Left colon (tissue), 2 donors: ENCODE results near the gene TSPAN17. TPM values are rescaled to one million over a fixed set of nuclear protein-coding genes. Genes with fewer than 3 reads are reported as not detected.
A peak's percentile ranks its signal among the peaks of the same experiment; 100 is the strongest.

Experiments
- ATAC-seq: fragments of 200-7000 bp; cut with Tn5 transposase; one replicate; pipeline ENCODE4 v1.9.1; 2020; ENCODE audit warnings: mild to moderate bottlenecking, moderate library complexity
- DNase-seq, 2 donors: peaks; one replicate each; pipeline ENCODE4 v3.0.0-alpha.2; 2020
- intact Hi-C, 2 donors: fragments of 100-400 bp; cut with DNase I in 1 of 2; cut with micrococcal nuclease in 1 of 2; formaldehyde crosslinking; loops; one replicate each; pipeline versions ENCODE4 v1.11.2 to v1.14.0; 2022; cut with DNase I, micrococcal nuclease
- total RNA-seq, 2 donors: library from RNA; stranded (reverse); fragmentation: NEBNext Ultra II Directional; extraction: Animal tissue kit (Norgen Biotek cat#: 25700); gene quantifications; one replicate each; pipeline ENCODE4 v1.2.1, GENCODE V29; 2021
- donor health status: DM: no; HTN: no; CAD: no.
- donor health status: DM: yes; HTN: yes; CAD: no.

TSPAN17 gene
- total RNA-seq, 2 donors from 2014 or later: 34.8 to 37.2 TPM

- intact Hi-C loops: no loop called here
- DNase-seq (no peak), ATAC-seq (no peak)
Observed at GRCh38 chr5:176636426-176636825, 10.9 kb upstream of the TSPAN17 start.

- intact Hi-C loops: no loop called here
- ATAC-seq (no peak), DNase-seq (no peak)
Observed at GRCh38 chr5:176637556-176637955, 9.7 kb upstream of the TSPAN17 start.

- ATAC-seq (no peak), DNase-seq (no peak)
- intact Hi-C loops: no loop called here
Observed at GRCh38 chr5:176638437-176638836, 8.8 kb upstream of the TSPAN17 start.

GRCh38 chr5:176639208-176639607 is 8.1 kb upstream of the TSPAN17 start:
- ATAC-seq (no peak), DNase-seq (no peak)
- intact Hi-C loops: no loop called here

- DNase-seq: peak in 1 of 2 donors; percentile 45
- no peak for ATAC-seq
- intact Hi-C loops: loop anchor here in 1 of 2 donors (10.0 kb wide), 1 partner anchor 225 kb away; the partner anchor contains the start of gene CLTB
Observed at GRCh38 chr5:176639981-176640380, 7.3 kb upstream of the TSPAN17 start.

GRCh38 chr5:176640616-176641015 is 6.7 kb upstream of the TSPAN17 start:
- ATAC-seq (no peak), DNase-seq (no peak)
- intact Hi-C loops: loop anchor here in 1 of 2 donors (10.0 kb wide), 1 partner anchor 226 kb away; the partner anchor contains the start of gene CLTB

GRCh38 chr5:176642675-176643490 is 4.4 kb upstream of the TSPAN17 start:
- ATAC-seq (no peak), DNase-seq (no peak)
- intact Hi-C loops: loop anchor here in 1 of 2 donors (10.0 kb wide), 1 partner anchor 228 kb away; the partner anchor contains the start of gene CLTB

GRCh38 chr5:176643491-176644219 is 3.6 kb upstream of the TSPAN17 start:
- DNase-seq (no peak), ATAC-seq (no peak)
- intact Hi-C loops: loop anchor here in 1 of 2 donors (10.0 kb wide), 1 partner anchor 229 kb away; the partner anchor contains the start of gene CLTB

DNA sequence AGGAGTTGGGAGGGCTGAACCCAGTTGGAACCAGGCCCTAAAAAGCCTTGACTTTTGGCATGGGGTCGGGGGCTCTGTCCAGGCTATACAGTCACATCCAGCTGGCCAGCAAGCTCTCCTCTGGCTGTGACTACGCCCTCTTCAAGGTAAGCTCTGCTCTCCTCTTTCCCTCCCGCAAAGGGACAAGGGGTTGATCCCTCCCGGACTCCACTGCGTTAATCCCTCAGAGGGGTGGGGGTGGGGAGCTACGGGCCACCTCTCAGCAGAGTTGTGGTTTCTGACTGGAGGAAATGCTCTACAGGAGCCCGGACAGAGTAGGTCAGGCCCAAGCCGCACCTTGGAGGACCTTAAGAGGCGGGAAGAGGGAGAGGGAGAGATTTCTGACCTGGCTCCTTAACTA is 3.0 kb upstream of the TSPAN17 start:
- DNase-seq: no peak
- intact Hi-C loops: loop anchor here in 1 of 2 donors (10.0 kb wide), 1 partner anchor 229 kb away; the partner anchor contains the start of gene CLTB

GRCh38 chr5:176644878-176645670 is 2.2 kb upstream of the TSPAN17 start:
- ATAC-seq: no peak

More for the DNA sequence above, 3.0 kb upstream of the TSPAN17 start:
- no peak for ATAC-seq

GRCh38 chr5:176646049-176646706 is 1.1 kb upstream of the TSPAN17 start:
- no peak for DNase-seq
- no peak for ATAC-seq
- intact Hi-C loops: loop anchor here in 1 of 2 donors (10.0 kb wide), 1 partner anchor 231 kb away; the partner anchor contains the start of gene CLTB

More at GRCh38 chr5:176644878-176645670, 2.2 kb upstream of the TSPAN17 start:
- no peak for DNase-seq
- intact Hi-C loops: loop anchor here in 1 of 2 donors (10.0 kb wide), 1 partner anchor 230 kb away; the partner anchor contains the start of gene CLTB

DNA sequence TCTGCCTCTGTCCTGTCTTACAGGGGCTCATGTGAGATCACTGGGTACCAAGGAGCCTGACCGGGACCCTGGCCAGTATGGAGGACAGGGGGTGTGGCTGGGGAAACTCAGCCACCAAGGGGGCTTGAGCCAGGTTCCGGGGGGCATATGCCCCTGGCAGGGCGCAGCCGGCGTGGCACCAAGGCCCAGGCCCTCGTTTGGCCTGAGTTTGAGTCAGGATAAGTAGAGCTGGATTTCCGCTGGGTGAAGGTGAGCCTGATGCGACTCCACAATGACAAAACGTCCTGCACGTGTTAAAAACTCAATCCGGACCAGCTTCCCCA is 616 bp upstream of the TSPAN17 start:
- DNase-seq: no peak
- no peak for ATAC-seq
- intact Hi-C loops: loop anchor here in 1 of 2 donors (10.0 kb wide), 1 partner anchor 232 kb away; the partner anchor contains the start of gene CLTB

GRCh38 chr5:176647843-176648473 is 674 bp downstream of the TSPAN17 start:
- intact Hi-C loops: loop anchor here in 1 of 2 donors (10.0 kb wide), 1 partner anchor 233 kb away; the partner anchor contains the start of gene CLTB
- ATAC-seq: peak; percentile 22

GRCh38 chr5:176648474-176649194 is 1.4 kb downstream of the TSPAN17 start:
- intact Hi-C loops: loop anchor here in 1 of 2 donors (10.0 kb wide), 1 partner anchor 234 kb away; the partner anchor contains the start of gene CLTB
- ATAC-seq (no peak), DNase-seq (no peak)

More at GRCh38 chr5:176647843-176648473, 674 bp downstream of the TSPAN17 start:
- DNase-seq: peak; percentile 69 to 87

DNA sequence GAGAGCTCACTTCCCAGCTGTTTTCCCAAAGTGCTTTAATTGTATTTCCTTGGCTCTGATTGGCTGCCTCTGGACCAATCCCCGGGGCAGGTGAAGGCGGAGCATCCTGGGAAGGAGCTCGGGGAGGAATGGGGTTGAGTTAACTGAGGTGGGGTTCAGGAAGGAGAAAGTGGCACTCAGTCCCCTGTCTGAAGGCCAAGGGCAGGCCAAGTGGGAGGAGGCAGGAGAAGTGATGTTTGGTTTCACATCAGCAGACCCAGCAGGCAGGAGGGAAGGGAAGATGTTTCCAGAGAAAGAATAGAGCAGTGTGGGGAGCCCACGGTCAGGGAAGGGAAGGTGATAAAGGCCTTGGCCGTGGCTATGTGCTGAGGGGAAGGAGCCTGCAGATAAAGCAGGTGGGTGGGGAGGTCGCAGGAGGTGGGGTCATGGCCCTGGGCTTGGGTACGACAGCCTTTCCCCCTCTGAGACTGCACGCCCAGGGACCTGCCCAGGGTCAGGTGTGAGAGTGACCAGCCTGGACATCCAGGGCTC is 3.1 kb downstream of the TSPAN17 start:
- DNase-seq: no peak
- no peak for ATAC-seq
- intact Hi-C loops: no loop called here

DNA sequence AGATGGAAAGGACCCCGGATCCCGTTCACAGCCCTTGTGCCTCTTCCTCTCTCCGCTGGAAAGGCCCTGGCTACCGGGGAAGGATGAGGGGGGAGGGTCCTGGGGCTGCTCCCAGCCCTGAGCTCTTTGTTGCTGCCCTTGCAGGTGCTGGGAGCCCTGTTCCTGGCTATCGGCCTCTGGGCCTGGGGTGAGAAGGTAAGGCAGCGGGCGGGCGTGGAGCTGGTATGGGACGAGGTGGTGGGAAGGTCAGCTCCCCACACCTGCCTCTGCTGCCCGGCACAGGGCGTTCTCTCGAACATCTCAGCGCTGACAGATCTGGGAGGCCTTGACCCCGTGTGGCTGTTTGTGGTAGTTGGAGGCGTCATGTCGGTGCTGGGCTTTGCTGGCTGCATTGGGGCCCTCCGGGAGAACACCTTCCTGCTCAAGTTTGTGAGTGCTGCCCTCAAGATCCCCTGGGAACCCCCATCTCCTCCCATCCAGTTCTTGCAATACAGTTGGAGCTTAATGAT is 4.2 kb downstream of the TSPAN17 start:
- DNase-seq: no peak
- intact Hi-C loops: no loop called here
- ATAC-seq: no peak
